Muscle layer of colon (tissue), 2 donors: ENCODE measurements around the gene ARMC5.

ENCODE experiments used
- H3K27ac ChIP-seq: one replicate; pipeline ENCODE4 v1.7.0; 2013; ENCODE audit warnings: low read depth, mild to moderate bottlenecking, low read length, moderate library complexity
- H3K27me3 ChIP-seq, 2 donors: one replicate each; pipeline ENCODE4 v1.7.0; 2013; ENCODE audit warnings: low read length in 2 of 2, mild to moderate bottlenecking in 2 of 2; ENCODE audit not compliant: insufficient read depth in 2 of 2, control insufficient read depth in 1 of 2
- H3K36me3 ChIP-seq: one replicate; pipeline ENCODE4 v1.7.0; 2013; ENCODE audit warnings: mild to moderate bottlenecking, low read length; ENCODE audit not compliant: insufficient read depth
- H3K4me1 ChIP-seq: one replicate; pipeline ENCODE4 v1.7.0; 2013; ENCODE audit warnings: mild to moderate bottlenecking, low read length; ENCODE audit not compliant: insufficient read depth
- H3K4me3 ChIP-seq, 2 donors: one replicate each; pipeline ENCODE4 v1.7.0; 2013; ENCODE audit warnings: low read length in 2 of 2, low read depth in 1 of 2, mild to moderate bottlenecking in 1 of 2, moderate library complexity in 1 of 2
- H3K9ac ChIP-seq: one replicate; pipeline ENCODE4 v1.7.0; 2013; ENCODE audit warnings: low read length
- H3K9me3 ChIP-seq: one replicate; pipeline ENCODE4 v1.7.0; 2013; ENCODE audit warnings: mild to moderate bottlenecking, low read length
- donor health status: abdominal sarcoma.
- donor health status: Adenocarcinoma of cecum.

ARMC5 gene

GRCh38 chr16:31466381-31466841 lies 7.1 kb downstream of the ARMC5 start:
- peaks cover 10% of the 10 kb centered on the region for H3K4me1 ChIP-seq
- H3K36me3 ChIP-seq, result peaks cover 11% of the 10 kb centered on the region
- H3K27me3 ChIP-seq, result no peaks in the 10 kb centered on the region
- no peak overlapping the region for H3K27ac ChIP-seq
- no peak overlapping the region for H3K9ac ChIP-seq
- H3K9me3 ChIP-seq, result no peaks in the 10 kb centered on the region
- H3K4me3 ChIP-seq, result no peak overlapping the region

- Histone ChIP-seq H3K36me3 (peaks cover 5% of the 10 kb centered on the region), H3K27me3 (no peaks in the 10 kb centered on the region), H3K27ac (no peak overlapping the region), H3K9ac (no peak overlapping the region), H3K4me3 (no peak overlapping the region), H3K9me3 (no peaks in the 10 kb centered on the region), H3K4me1 (peaks cover 13% of the 10 kb centered on the region)
These were observed 8.0 kb downstream of the ARMC5 start for GRCh38 chr16:31467151-31467773.

- H3K9me3 ChIP-seq, result no peaks in the 10 kb centered on the region
- H3K4me1 ChIP-seq, result peaks cover 13% of the 10 kb centered on the region
- no peak overlapping the region for H3K4me3 ChIP-seq
- no peak overlapping the region for H3K27ac ChIP-seq
- no peak overlapping the region for H3K9ac ChIP-seq
- H3K27me3 ChIP-seq, result no peaks in the 10 kb centered on the region
- no peaks in the 10 kb centered on the region for H3K36me3 ChIP-seq
These were observed 8.6 kb downstream of the ARMC5 start for GRCh38 chr16:31467858-31468257.

GRCh38 chr16:31470615-31471014 lies 11.3 kb downstream of the ARMC5 start:
- H3K27ac ChIP-seq, result peak overlapping the region; percentile 92
- peak overlapping the region in 1 of 2 donors; percentile 95 for H3K4me3 ChIP-seq
- peak overlapping the region; percentile 99 for H3K9ac ChIP-seq

GRCh38 chr16:31471241-31471874 lies 12.1 kb downstream of the ARMC5 start:
- H3K27me3 ChIP-seq, result no peaks in the 10 kb centered on the region
- peak overlapping the region; percentile 29 to 95 for H3K4me3 ChIP-seq
- H3K9me3 ChIP-seq, result no peaks in the 10 kb centered on the region
- H3K4me1 ChIP-seq, result peaks cover 45% of the 10 kb centered on the region
- H3K27ac ChIP-seq, result peak overlapping the region; percentile 92
- H3K9ac ChIP-seq, result peak overlapping the region; percentile 99
- H3K36me3 ChIP-seq, result peaks cover 33% of the 10 kb centered on the region

More at GRCh38 chr16:31470615-31471014, 11.3 kb downstream of the ARMC5 start:
- Histone ChIP-seq H3K9me3 (no peaks in the 10 kb centered on the region), H3K27me3 (no peaks in the 10 kb centered on the region), H3K36me3 (peaks cover 26% of the 10 kb centered on the region), H3K4me1 (peaks cover 38% of the 10 kb centered on the region)

GRCh38 chr16:31471875-31472708 lies 12.8 kb downstream of the ARMC5 start, which contains the start of gene TGFB1I1:
Gene TGFB1I1, plus strand, starts transcription at chr16:31472152. Its CDS starts 37 bp downstream, at chr16:31472189.
- peaks cover 48% of the 10 kb centered on the region for H3K4me1 ChIP-seq
- H3K9ac ChIP-seq, result peak within 1 kb of the TSS; percentile 99
- no peaks in the 10 kb centered on the region for H3K27me3 ChIP-seq
- H3K36me3 ChIP-seq, result peaks cover 36% of the 10 kb centered on the region
- H3K27ac ChIP-seq, result peak within 1 kb of the TSS; percentile 92
- H3K4me3 ChIP-seq, result peak within 1 kb of the TSS; percentile 78 to 95
- no peaks in the 10 kb centered on the region for H3K9me3 ChIP-seq

- Histone ChIP-seq H3K36me3 (peaks cover 42% of the 10 kb centered on the region), H3K27me3 (no peaks in the 10 kb centered on the region), H3K4me1 (peaks cover 48% of the 10 kb centered on the region), H3K4me3 (peak overlapping the region; percentile 78 to 87), H3K27ac (peak overlapping the region; percentile 86), H3K9ac (peak overlapping the region; percentile 82), H3K9me3 (no peaks in the 10 kb centered on the region)
These were observed 13.5 kb downstream of the ARMC5 start for GRCh38 chr16:31472709-31473203.

GRCh38 chr16:31473264-31473984 lies 14.1 kb downstream of the ARMC5 start:
- Histone ChIP-seq H3K4me3 (peak overlapping the region; percentile 0 to 87), H3K27ac (peak overlapping the region; percentile 67), H3K9me3 (no peaks in the 10 kb centered on the region), H3K36me3 (peaks cover 47% of the 10 kb centered on the region), H3K4me1 (peaks cover 48% of the 10 kb centered on the region), H3K9ac (peak overlapping the region; percentile 20), H3K27me3 (no peaks in the 10 kb centered on the region)

GRCh38 chr16:31474173-31474714 lies 14.9 kb downstream of the ARMC5 start:
- H3K27me3 ChIP-seq, result no peaks in the 10 kb centered on the region
- H3K4me3 ChIP-seq, result peak overlapping the region in 1 of 2 donors; percentile 39
- H3K4me1 ChIP-seq, result peaks cover 48% of the 10 kb centered on the region
- H3K9me3 ChIP-seq, result no peaks in the 10 kb centered on the region
- peaks cover 47% of the 10 kb centered on the region for H3K36me3 ChIP-seq
- H3K9ac ChIP-seq, result peak overlapping the region; percentile 20
- peak overlapping the region; percentile 67 for H3K27ac ChIP-seq

GRCh38 chr16:31474773-31475738 lies 15.8 kb downstream of the ARMC5 start:
- no peaks in the 10 kb centered on the region for H3K27me3 ChIP-seq
- H3K9ac ChIP-seq, result no peak overlapping the region
- H3K27ac ChIP-seq, result peak overlapping the region; percentile 67
- H3K4me1 ChIP-seq, result peaks cover 48% of the 10 kb centered on the region
- H3K36me3 ChIP-seq, result peaks cover 47% of the 10 kb centered on the region
- peak overlapping the region in 1 of 2 donors; percentile 39 for H3K4me3 ChIP-seq
- no peaks in the 10 kb centered on the region for H3K9me3 ChIP-seq
